HG03354 (cell line): ENCODE data around the gene PLCL1.

Experiments used
- ATAC-seq: cut with Tn5 transposase; IDR thresholded peaks from one replicate; pipeline ENCODE4 v1.9.1; 2021; ENCODE audit warnings: mild to moderate bottlenecking; ENCODE audit not compliant: unreplicated experiment, poor library complexity, severe bottlenecking

The PLCL1 gene

GRCh38 chr2:197804049-197804757 lies at the start of gene PLCL1:
TSS of gene PLCL1 (plus strand) at chr2:197804593.
- peak; percentile 100 for ATAC-seq

GRCh38 chr2:197759013-197759412 lies 45.4 kb upstream of the PLCL1 start:
- ATAC-seq: no peak

- no peak for ATAC-seq
Measured at GRCh38 chr2:197759625-197760292, 44.6 kb upstream of the PLCL1 start.

GRCh38 chr2:197760293-197760657 lies 44.1 kb upstream of the PLCL1 start:
- ATAC-seq: no peak

- ATAC-seq: no peak
Measured at GRCh38 chr2:197777823-197778407, 26.5 kb upstream of the PLCL1 start.

GRCh38 chr2:197779261-197779660 lies 25.1 kb upstream of the PLCL1 start:
- no peak for ATAC-seq

GRCh38 chr2:197782126-197782525 lies 22.3 kb upstream of the PLCL1 start:
- no peak for ATAC-seq

GRCh38 chr2:197784956-197785941 lies 19.1 kb upstream of the PLCL1 start, which contains the start of gene BOLL:
TSS of gene BOLL (minus strand) at chr2:197785319. CDS start at chr2:197781850, 3,469 bp downstream.
- ATAC-seq: no peak

GRCh38 chr2:197786010-197786877 lies 18.1 kb upstream of the PLCL1 start:
- ATAC-seq: peak; percentile 71

- no peak for ATAC-seq
Measured at GRCh38 chr2:197793456-197793855, 10.9 kb upstream of the PLCL1 start.

GRCh38 chr2:197795277-197795676 lies 9.1 kb upstream of the PLCL1 start:
- ATAC-seq: no peak

- no peak for ATAC-seq
Measured at GRCh38 chr2:197798187-197798586, 6.2 kb upstream of the PLCL1 start.

- ATAC-seq: no peak
Measured at GRCh38 chr2:197799068-197799467, 5.3 kb upstream of the PLCL1 start.

- no peak for ATAC-seq
Measured at GRCh38 chr2:197800091-197800490, 4.3 kb upstream of the PLCL1 start.

GRCh38 chr2:197801033-197801432 lies 3.4 kb upstream of the PLCL1 start:
- no peak for ATAC-seq

GRCh38 chr2:197803033-197803444 lies 1.4 kb upstream of the PLCL1 start:
- ATAC-seq: peak; percentile 48

- peak; percentile 45 for ATAC-seq
Measured at GRCh38 chr2:197804758-197805714, 643 bp downstream of the PLCL1 start.
